H9 (cell line): ENCODE results near the gene OR6B2. TPM values are rescaled to one million over a fixed set of nuclear protein-coding genes. Genes with fewer than 3 reads are reported as not detected.

Source experiments
- DNase-seq: peaks from one replicate; pipeline ENCODE4 v3.0.0-alpha.2; 2017
- H2AFZ ChIP-seq: one replicate; pipeline ENCODE4 v1.6.1; 2013; ENCODE audit warnings: mild to moderate bottlenecking, low read length, control low read depth, moderate library complexity
- H2AK5ac ChIP-seq: 2 replicates; pipeline ENCODE4 v1.6.1; 2013; ENCODE audit warnings: low read length, control low read depth, mixed read lengths; ENCODE audit not compliant: insufficient read length
- H2BK120ac ChIP-seq: one replicate; pipeline ENCODE4 v1.6.1; 2013; ENCODE audit warnings: low read depth, mild to moderate bottlenecking, low read length, control low read depth, inconsistent platforms; ENCODE audit not compliant: poor library complexity, severe bottlenecking
- H2BK12ac ChIP-seq: 2 replicates; pipeline ENCODE4 v1.6.1; 2013; ENCODE audit warnings: low read length, control low read depth, mixed read lengths, low read depth; ENCODE audit not compliant: insufficient read length
- H2BK15ac ChIP-seq: 2 replicates; pipeline ENCODE4 v1.6.1; 2013; ENCODE audit warnings: low read depth, low read length, control low read depth
- H2BK20ac ChIP-seq: one replicate; pipeline ENCODE4 v1.6.1; 2013; ENCODE audit warnings: low read depth, mild to moderate bottlenecking, low read length, control low read depth, inconsistent platforms; ENCODE audit not compliant: poor library complexity, severe bottlenecking
- H2BK5ac ChIP-seq: 2 replicates; pipeline ENCODE4 v1.6.1; 2013; ENCODE audit warnings: low read length, control low read depth, mixed read lengths; ENCODE audit not compliant: insufficient read length
- H3K14ac ChIP-seq: 2 replicates; pipeline ENCODE4 v1.6.1; 2013; ENCODE audit warnings: low read length, control low read depth; ENCODE audit not compliant: insufficient read depth
- H3K18ac ChIP-seq: 2 replicates; pipeline ENCODE4 v1.6.1; 2013; ENCODE audit warnings: low read depth, mild to moderate bottlenecking, mixed read lengths, low read length, control low read depth; ENCODE audit not compliant: insufficient read length
- H3K23ac ChIP-seq: 2 replicates; pipeline ENCODE4 v1.6.1; 2013; ENCODE audit warnings: low read length, control low read depth, mixed read lengths, low read depth; ENCODE audit not compliant: insufficient read length
- H3K23me2 ChIP-seq: 2 replicates; pipeline ENCODE4 v1.6.1; 2013; ENCODE audit warnings: low read depth, mild to moderate bottlenecking, mixed read lengths, low read length, control low read depth; ENCODE audit not compliant: insufficient read length, poor library complexity, severe bottlenecking
- H3K27ac ChIP-seq: 2 replicates; pipeline ENCODE4 v1.5.1; 2013; ENCODE audit warnings: low read length, control low read depth, mixed read lengths, low read depth; ENCODE audit not compliant: insufficient read length
- H3K27me3 ChIP-seq: 2 replicates; pipeline ENCODE4 v1.6.1; 2013; ENCODE audit warnings: low read length, control low read depth, inconsistent platforms; ENCODE audit not compliant: insufficient read depth
- H3K4ac ChIP-seq: 2 replicates; pipeline ENCODE4 v1.6.1; 2013; ENCODE audit warnings: low read depth, mild to moderate bottlenecking, control low read depth, inconsistent platforms, low read length, moderate library complexity
- H3K4me1 ChIP-seq: 2 replicates; pipeline ENCODE4 v1.6.1; 2013; ENCODE audit warnings: low read length, control low read depth, inconsistent platforms; ENCODE audit not compliant: insufficient read depth
- H3K4me2 ChIP-seq: 2 replicates; pipeline ENCODE4 v1.6.1; 2013; ENCODE audit warnings: low read length, control low read depth, mixed read lengths; ENCODE audit not compliant: insufficient read length, insufficient read depth
- H3K56ac ChIP-seq: 2 replicates; pipeline ENCODE4 v1.6.1; 2013; ENCODE audit warnings: low read depth, mild to moderate bottlenecking, mixed read lengths, low read length, control low read depth; ENCODE audit not compliant: insufficient read length
- H3K79me1 ChIP-seq: 2 replicates; pipeline ENCODE4 v1.6.1; 2013; ENCODE audit warnings: low read depth, mild to moderate bottlenecking, moderate library complexity, low read length, control low read depth, inconsistent platforms; ENCODE audit not compliant: insufficient read depth, poor library complexity, severe bottlenecking
- H3K79me2 ChIP-seq: 2 replicates; pipeline ENCODE4 v1.6.1; 2013; ENCODE audit warnings: low read length, control low read depth, inconsistent platforms; ENCODE audit not compliant: insufficient read depth
- H3K9ac ChIP-seq: 2 replicates; pipeline ENCODE4 v1.6.1; 2013; ENCODE audit warnings: low read length, control low read depth, mixed read lengths; ENCODE audit not compliant: insufficient read length; ENCODE audit errors: extremely low read depth
- H3K9me3 ChIP-seq: one replicate; pipeline ENCODE4 v1.6.1; 2013; ENCODE audit warnings: low read depth, low read length, inconsistent platforms; ENCODE audit not compliant: control insufficient read depth
- H3T11ph ChIP-seq: one replicate; pipeline ENCODE4 v1.6.1; 2013; ENCODE audit warnings: mild to moderate bottlenecking, low read length, control low read depth, inconsistent platforms
- H4K20me1 ChIP-seq: one replicate; pipeline ENCODE4 v1.6.1; 2013; ENCODE audit not compliant: control insufficient read depth, insufficient read length, insufficient read depth
- H4K5ac ChIP-seq: 2 replicates; pipeline ENCODE4 v1.6.1; 2013; ENCODE audit warnings: low read depth, mild to moderate bottlenecking, mixed read lengths, low read length, control low read depth; ENCODE audit not compliant: insufficient read length
- H4K8ac ChIP-seq: replicated peaks from 2 replicates; pipeline ENCODE4 v1.6.1; 2013; ENCODE audit warnings: low read length, control low read depth, mixed read lengths, low read depth; ENCODE audit not compliant: insufficient read length
- H4K91ac ChIP-seq: 2 replicates; pipeline ENCODE4 v1.6.1; 2013; ENCODE audit warnings: low read depth, mild to moderate bottlenecking, moderate library complexity, mixed read lengths, low read length, control low read depth; ENCODE audit not compliant: insufficient read length
- H3K27ac Mint-ChIP-seq, 3 experiments: 2 replicates in 2 of 3; 3 replicates in 1 of 3; pipeline ENCODE4 v1.8.0; 2020 to 2021; ENCODE audit warnings: mixed read lengths in 3 of 3, mild to moderate bottlenecking in 1 of 3, moderate library complexity in 1 of 3
- H3K27me3 Mint-ChIP-seq: 2 replicates; pipeline ENCODE4 v1.8.0; 2021; ENCODE audit warnings: low read depth, mild to moderate bottlenecking, moderate library complexity, mixed read lengths
- H3K36me3 Mint-ChIP-seq, 3 experiments: 2 replicates in 2 of 3; 3 replicates in 1 of 3; pipeline ENCODE4 v1.8.0; 2020 to 2021; ENCODE audit warnings: low read depth in 3 of 3, mixed read lengths in 3 of 3; ENCODE audit not compliant: insufficient read depth in 1 of 3
- H3K4me1 Mint-ChIP-seq, 2 experiments: 2 replicates each; pipeline ENCODE4 v1.8.0; 2020; ENCODE audit warnings: mixed read lengths in 2 of 2
- H3K4me3 Mint-ChIP-seq, 2 experiments: 2 replicates in 1 of 2; 3 replicates in 1 of 2; pipeline ENCODE4 v1.8.0; 2020 to 2021; ENCODE audit warnings: mild to moderate bottlenecking in 2 of 2, mixed read lengths in 2 of 2, moderate library complexity in 1 of 2
- H3K9me3 Mint-ChIP-seq, 2 experiments: 2 replicates in 1 of 2; 3 replicates in 1 of 2; pipeline ENCODE4 v1.8.0; 2020; ENCODE audit warnings: mild to moderate bottlenecking in 2 of 2, mixed read lengths in 2 of 2, moderate library complexity in 1 of 2
- CTCF ChIP-seq: fragments of 200-600 bp; sonication (generic); conservative IDR thresholded peaks from 3 replicates; pipeline ENCODE4 v1.8.0; 2021; ENCODE audit warnings: antibody characterized with exemption, mild to moderate bottlenecking
- WGBS: extraction: QIAGEN DNeasy Blood & Tissue Kit; methylation state at CpG from one replicate; pipeline ENCODE4 v1.1.7; 2013; ENCODE audit warnings: missing lambda C conversion rate, low lambda C conversion rate, mixed read lengths; ENCODE audit not compliant: insufficient read length; ENCODE audit errors: extremely low coverage; 5-methylcytosine and 5-hydroxymethylcytosine counted together
- total RNA-seq: library from RNA; stranded (reverse); gene quantifications from 2 replicates; pipeline ENCODE4 v1.2.1, GENCODE V29; 2021

OR6B2 gene
- total RNA-seq, 1 experiment from 2014 or later, result not detected

- Histone ChIP-seq H3K18ac (no peak overlapping the region), H3K4ac (no peak overlapping the region), H3K4me1 (no peaks in the 10 kb centered on the region), H2BK12ac (no peak overlapping the region), H4K20me1 (no peaks in the 10 kb centered on the region), H2BK5ac (no peak overlapping the region), H3K27me3 (no peaks in the 10 kb centered on the region), H3K79me1 (peaks cover 3% of the 10 kb centered on the region), H2AFZ (no peak overlapping the region), H3K14ac (no peak overlapping the region), H4K8ac (no peak overlapping the region), H3K9ac (no peak overlapping the region), H3T11ph (no peak overlapping the region), H3K23me2 (no peaks in the 10 kb centered on the region), H3K56ac (no peak overlapping the region), H3K9me3 (no peaks in the 10 kb centered on the region), H2BK20ac (no peak overlapping the region), H3K23ac (no peak overlapping the region), H2BK15ac (no peak overlapping the region), H4K5ac (no peak overlapping the region), H2AK5ac (no peak overlapping the region), H4K91ac (no peak overlapping the region), H3K79me2 (no peaks in the 10 kb centered on the region), H2BK120ac (no peak overlapping the region), H3K4me2 (no peak overlapping the region), H3K27ac (no peak overlapping the region)
- DNase-seq, result no peak
- no CpG with 5 or more reads among the region's 9 CpGs for WGBS
- no peaks in the 10 kb centered on the region for H3K9me3 Mint-ChIP-seq
- H3K27ac Mint-ChIP-seq, result no peak overlapping the region
- no peaks in the 10 kb centered on the region for H3K4me1 Mint-ChIP-seq
- no peak overlapping the region for H3K4me3 Mint-ChIP-seq
- no peak for TF ChIP-seq CTCF
- no peaks in the 10 kb centered on the region for H3K27me3 Mint-ChIP-seq
- H3K36me3 Mint-ChIP-seq, result peaks cover 33 to 78% (median 59%) of the 10 kb centered on the region in 3 experiments
Observed at GRCh38 chr2:240014327-240014726, 15.9 kb downstream of the OR6B2 start.
